Stomach (tissue), 9 donors: ENCODE data around the gene NNMT. TPM values are rescaled to one million over a fixed set of nuclear protein-coding genes. Genes with fewer than 3 reads are reported as not detected.
"Not testable (repeated sequence)": the region's sequence is repeated elsewhere in the genome, so short reads cannot be mapped to it uniquely, and the experiment has no call there.

Source experiments
- DNase-seq, 2 donors: peaks; one replicate each; pipeline versions ENCODE4 v3.0.0 to v3.0.0-alpha.2; 2013 to 2019
- H3K27ac ChIP-seq, 5 donors: fragments of 200-600 bp in 4 of 5; sonication (generic) in 4 of 5; one replicate each; pipeline ENCODE4 v1.5.1; 2013 to 2019; ENCODE audit warnings: mild to moderate bottlenecking in 1 of 5, moderate library complexity in 1 of 5
- H3K27me3 ChIP-seq, 3 donors: fragments of 200-600 bp; sonication (generic); one replicate each; pipeline ENCODE4 v1.5.1; 2017 to 2019; ENCODE audit warnings: mixed run types in 1 of 3
- H3K36me3 ChIP-seq, 4 donors: fragments of 200-600 bp; sonication (generic); 1 replicate in 3 of 4; 2 replicates in 1 of 4; pipeline ENCODE4 v1.5.1; 2016 to 2019
- H3K4me1 ChIP-seq, 4 donors: fragments of 200-600 bp; sonication (generic); one replicate each; pipeline ENCODE4 v1.5.1; 2016 to 2019
- H3K4me3 ChIP-seq, 4 donors: fragments of 200-600 bp; sonication (generic) in 3 of 4; one replicate each; pipeline ENCODE4 v1.5.1; 2016 to 2019; ENCODE audit warnings: mild to moderate bottlenecking in 1 of 4
- H3K9me3 ChIP-seq, 4 donors: fragments of 200-600 bp; sonication (generic); one replicate each; pipeline ENCODE4 v1.5.1; 2016 to 2019
- CTCF ChIP-seq, 7 experiments: fragments of 450-650 bp in 4 of 7; fragments of 200-600 bp in 3 of 7; sonication (generic) in 3 of 7; IDR thresholded peaks; one replicate each; pipeline ENCODE4 v1.5.1; 2016 to 2019; ENCODE audit warnings: antibody characterized with exemption in 7 of 7, control low read depth in 2 of 7, mild to moderate bottlenecking in 1 of 7
- EP300 ChIP-seq: sonication (generic); formaldehyde crosslinking; IDR thresholded peaks from one replicate; pipeline ENCODE4 v1.6.1; 2017; ENCODE audit warnings: antibody characterized with exemption
- POLR2A ChIP-seq, 4 donors: fragments of 450-650 bp; IDR thresholded peaks; one replicate each; pipeline ENCODE4 v1.6.1; 2016; ENCODE audit warnings: antibody characterized with exemption in 4 of 4, control low read depth in 2 of 4, mild to moderate bottlenecking in 1 of 4, moderate library complexity in 1 of 4
- POLR2AphosphoS5 ChIP-seq, 3 donors: sonication (generic); formaldehyde crosslinking; IDR thresholded peaks; one replicate each; pipeline ENCODE4 v1.6.1; 2016; ENCODE audit warnings: antibody characterized with exemption in 3 of 3
- WGBS, 5 donors: extraction: QIAGEN DNeasy Blood & Tissue Kit in 3 of 5; methylation state at CpG; one replicate each; pipeline versions ENCODE4 v1.1.5 to v1.1.7; 2013 to 2018; 5-methylcytosine and 5-hydroxymethylcytosine counted together
- intact Hi-C: fragments of 100-400 bp; cut with DNase I; formaldehyde crosslinking; loops from one replicate; pipeline ENCODE4 v1.15.1; 2023; ENCODE audit warnings: low total_unique reads
- polyA plus RNA-seq, 3 donors: library from polyadenylated mRNA; stranded (reverse); fragments of 200-250 nt; gene quantifications; one replicate each; pipeline ENCODE4 v1.2.3, GENCODE V29; 2013
- total RNA-seq, 5 donors: library from RNA; depleted of rRNA; stranded (reverse); fragments of >200 nt; gene quantifications; one replicate each; pipeline versions ENCODE4 v1.1.0 to v1.2.3, GENCODE V29; 2014 to 2016
- donor health status: healthy with polysubstance abuse.
- donor health status: Bipolar disorder and iron deficiency.
- donor health status: healthy.

NNMT gene
- total and polyA plus RNA-seq, 8 donors = 35.1 to 451 (median 279) TPM

DNA sequence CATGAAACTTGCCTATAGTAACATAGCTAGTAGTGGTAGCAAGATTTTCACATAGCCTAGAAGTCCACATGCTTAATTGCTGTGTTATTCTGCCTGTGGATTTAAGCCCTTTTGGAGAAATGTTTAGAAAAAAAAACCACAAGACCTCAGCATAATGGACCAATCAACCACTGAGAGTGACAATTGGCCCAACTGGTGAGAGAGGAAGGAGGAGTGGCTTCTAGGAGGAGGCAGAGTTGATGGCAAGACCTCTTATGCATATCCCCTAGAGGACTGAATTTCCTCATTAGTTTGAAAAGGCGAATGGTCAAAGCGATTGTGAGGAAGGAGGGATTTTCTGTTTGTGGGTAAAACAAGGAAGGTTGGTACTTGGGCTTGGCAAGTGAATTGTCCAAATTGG, 30.6 kb downstream of the NNMT start:
- intact Hi-C loops = no loop called here

GRCh38 chr11:114330373-114330772, 34.2 kb downstream of the NNMT start:
- Histone ChIP-seq H3K36me3 (no peaks in the 10 kb centered on the region), H3K4me3 (no peak overlapping the region), H3K9me3 (peaks cover 0 to 20% (median 15%) of the 10 kb centered on the region in 4 donors), H3K27ac (no peak overlapping the region), H3K27me3 (no peaks in the 10 kb centered on the region), H3K4me1 (no peaks in the 10 kb centered on the region)
- 72 to 91% (median 86%) methylated on average over 1 of the region's 1 CpG for WGBS, 5 donors
- no peak for DNase-seq
- TF ChIP-seq POLR2A (IDR thresholded peaks at IDR 0.05) (no peak), EP300 (no peak), CTCF (IDR thresholded peaks at IDR 0.05) (no peak), POLR2AphosphoS5 (IDR thresholded peaks at IDR 0.05) (no peak)
- intact Hi-C loops = no loop called here

More for the DNA sequence above, 30.6 kb downstream of the NNMT start:
- Histone ChIP-seq H3K9me3 (peaks cover 0 to 20% (median 10%) of the 10 kb centered on the region in 4 donors), H3K36me3 (no peaks in the 10 kb centered on the region), H3K4me3 (no peak overlapping the region), H3K4me1 (no peaks in the 10 kb centered on the region), H3K27ac (no peak overlapping the region), H3K27me3 (no peaks in the 10 kb centered on the region)
- no peak for TF ChIP-seq EP300
- no peak for TF ChIP-seq CTCF (IDR thresholded peaks at IDR 0.05)
- no peak for TF ChIP-seq POLR2AphosphoS5 (IDR thresholded peaks at IDR 0.05)
- TF ChIP-seq POLR2A (IDR thresholded peaks at IDR 0.05) = no peak
- WGBS, 5 donors = 77 to 88% (median 87%) methylated on average over 2 of the region's 2 CpGs
- no peak for DNase-seq

DNA sequence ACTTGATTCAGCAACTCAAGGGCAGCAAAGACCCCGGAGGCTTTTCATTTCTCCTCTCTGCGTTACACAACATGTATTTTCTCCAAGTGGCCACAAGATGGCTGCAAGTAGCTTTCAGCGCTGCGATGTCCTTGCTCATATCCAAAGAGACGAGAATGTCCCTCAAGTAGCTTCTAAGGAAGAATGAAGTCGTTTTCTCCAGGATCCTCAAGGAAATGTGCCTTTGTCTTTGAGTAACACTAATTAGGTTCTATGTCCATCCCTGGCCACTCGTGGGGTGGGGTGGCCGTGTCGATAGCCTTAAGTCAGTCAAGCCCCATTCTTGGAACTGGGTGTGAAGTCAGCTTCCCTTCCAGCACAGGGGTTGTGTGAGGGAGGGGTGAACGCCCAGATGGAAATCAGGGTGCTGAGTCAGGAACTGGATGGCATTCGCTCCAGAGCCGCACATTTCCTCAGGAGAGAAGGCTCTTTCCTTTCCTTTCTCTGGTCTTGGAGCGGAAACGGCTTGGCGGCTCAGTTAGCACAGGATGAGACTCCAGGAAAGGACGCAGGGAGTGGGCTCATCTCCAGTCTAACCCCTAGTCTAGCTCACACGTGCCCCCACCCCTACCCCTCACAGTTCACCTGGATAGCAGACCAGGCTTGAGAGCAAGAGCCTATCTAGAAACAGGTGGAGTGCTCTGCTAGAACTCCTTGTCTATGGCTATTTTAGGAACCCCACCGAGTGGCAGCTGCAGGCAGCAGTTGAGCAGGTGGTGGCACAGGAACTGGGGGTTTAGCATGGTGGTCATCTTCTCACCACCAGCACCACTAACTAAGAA, 44.3 kb downstream of the NNMT start:
- DNase-seq = peak; percentile 39 to 80
- peak overlapping the region in 3 of 4 donors; percentile 12 to 23 (median 22) for H3K4me3 ChIP-seq
- no peaks in the 10 kb centered on the region for H3K27me3 ChIP-seq
- H3K9me3 ChIP-seq = no peaks in the 10 kb centered on the region
- H3K27ac ChIP-seq = peak overlapping the region in 2 of 5 donors; percentile 32 to 56
- intact Hi-C loops = no loop called here
- H3K4me1 ChIP-seq = peaks cover 6 to 10% (median 9%) of the 10 kb centered on the region in 4 donors
- WGBS, 5 donors = 28 to 37% (median 35%) methylated on average over 17 to 18 of the region's 18 CpGs
- no peaks in the 10 kb centered on the region for H3K36me3 ChIP-seq
- TF ChIP-seq CTCF (IDR thresholded peaks at IDR 0.05) (peak in 5 of 7 experiments; percentile 50 to 74 (median 63)), EP300 (no peak), POLR2AphosphoS5 (IDR thresholded peaks at IDR 0.05) (peak in 1 of 3 donors; percentile 6)

GRCh38 chr11:114341667-114342066, 45.5 kb downstream of the NNMT start:
- WGBS, 5 donors = 71 to 94% (median 81%) methylated on average over 3 of the region's 3 CpGs
- H3K9me3 ChIP-seq, H3K36me3 ChIP-seq, DNase-seq, H3K4me1 ChIP-seq, intact Hi-C loops, H3K27ac ChIP-seq, H3K4me3 ChIP-seq, H3K27me3 ChIP-seq: not testable (repeated sequence)

GRCh38 chr11:114342476-114342875, 46.3 kb downstream of the NNMT start:
- H3K4me1 ChIP-seq = peaks cover 6 to 10% (median 9%) of the 10 kb centered on the region in 4 donors
- 86 to 92% (median 91%) methylated on average over 2 of the region's 2 CpGs for WGBS, 5 donors
- H3K36me3 ChIP-seq = no peaks in the 10 kb centered on the region
- no peak overlapping the region for H3K4me3 ChIP-seq
- H3K27me3 ChIP-seq = no peaks in the 10 kb centered on the region
- DNase-seq = no peak
- no peak overlapping the region for H3K27ac ChIP-seq
- intact Hi-C loops = no loop called here
- no peaks in the 10 kb centered on the region for H3K9me3 ChIP-seq
- TF ChIP-seq POLR2AphosphoS5 (IDR thresholded peaks at IDR 0.05) = no peak
- no peak for TF ChIP-seq CTCF (IDR thresholded peaks at IDR 0.05)
- TF ChIP-seq POLR2A (IDR thresholded peaks at IDR 0.05) = no peak
- no peak for TF ChIP-seq EP300
